ENCODE results near the gene CST9. TPM values are rescaled to one million over a fixed set of nuclear protein-coding genes. Genes with fewer than 3 reads are reported as not detected.

CST9 gene
- total and polyA plus RNA-seq, 2 of the 13 experiments (the other 11 are each of a cell fraction or from before 2014, with no cell fraction given): 0.07 TPM; not detected in 1

DNA sequence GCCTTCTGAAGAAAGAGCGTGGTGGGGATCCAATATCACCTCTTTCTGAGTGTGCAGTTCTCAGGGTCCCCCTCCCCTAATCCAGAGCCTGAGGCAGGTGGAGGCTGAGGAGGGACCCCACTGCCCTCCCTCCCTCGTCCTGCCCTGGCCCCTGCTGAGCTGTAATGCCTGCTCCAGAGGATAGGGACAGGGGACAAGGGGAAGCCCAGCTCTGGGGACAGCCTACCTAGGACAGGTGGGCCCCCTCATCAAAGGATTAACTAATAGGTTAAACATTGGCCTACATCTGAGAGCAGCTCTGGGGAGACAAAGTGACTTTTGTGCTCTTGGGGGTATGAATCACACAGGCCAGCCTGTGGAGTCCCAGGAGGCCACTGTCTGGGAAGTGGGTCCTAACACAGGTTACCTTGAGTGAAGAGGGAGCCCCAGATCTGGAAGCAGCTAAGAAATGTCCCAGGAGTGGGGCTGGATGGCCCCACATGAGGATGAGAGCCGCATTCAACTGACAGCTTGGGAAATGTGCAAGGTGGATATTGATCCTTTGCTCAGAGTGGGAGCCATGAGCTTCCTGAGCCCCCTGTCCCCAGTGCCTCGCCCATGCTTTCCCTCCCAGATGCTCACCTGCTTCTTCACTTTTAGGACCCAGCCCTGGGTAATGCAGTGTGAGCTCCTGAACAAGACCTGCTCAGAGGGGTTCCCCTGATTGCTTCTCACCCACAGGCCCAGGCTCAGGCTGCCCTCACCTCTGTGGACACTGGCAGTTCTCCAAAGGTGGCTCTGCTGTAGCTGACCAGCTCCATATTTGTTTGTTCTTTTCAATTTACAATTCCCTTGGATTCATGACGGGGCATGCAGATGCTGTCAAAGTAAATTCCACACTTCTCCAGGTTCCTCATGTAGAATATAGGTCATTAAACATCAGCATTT, 19.6 kb downstream of the CST9 start (continued):
- TF ChIP-seq JUNB (CRISPR knock-in tag; IDR thresholded peaks at IDR 0.05; ENCODE audit: borderline replicate concordance): peak; percentile 61; the same call in 1 of the 2 replicates
- no peak; the same call in 1 of the 2 replicates for TF ChIP-seq NFIC (IDR thresholded peaks at IDR 0.05; ENCODE audit: low read length)
- TF ChIP-seq ATF1 (CRISPR knock-in tag; IDR thresholded peaks at IDR 0.05): no peak
- no peak; the same call in 1 of the 2 replicates for TF ChIP-seq SP140L (CRISPR knock-in tag; IDR thresholded peaks at IDR 0.05; ENCODE audit: borderline replicate concordance)
- TF ChIP-seq U2AF2 (IDR thresholded peaks at IDR 0.05; ENCODE audit: low read depth, low read length): no peak
- TF ChIP-seq SIN3B (IDR thresholded peaks at IDR 0.05; ENCODE audit: low read length): no peak
- no peak; the same call in none of the 2 replicates for TF ChIP-seq CENPT (CRISPR knock-in tag; IDR thresholded peaks at IDR 0.05; ENCODE audit: low read depth)
- no peak; the same call in 1 of the 2 replicates for TF ChIP-seq SALL2 (CRISPR knock-in tag; IDR thresholded peaks at IDR 0.05)
- TF ChIP-seq TMF1 (CRISPR knock-in tag; IDR thresholded peaks at IDR 0.05; ENCODE audit: low read depth): peak; percentile 24; the same call in 1 of the 2 replicates
- TF ChIP-seq DMAP1 (CRISPR knock-in tag; IDR thresholded peaks at IDR 0.05): peak; percentile 58
- no peak for TF ChIP-seq PHB2 (IDR thresholded peaks at IDR 0.05; ENCODE audit: partially characterized antibody)
- peak; percentile 57 for TF ChIP-seq UBTF (CRISPR knock-in tag; IDR thresholded peaks at IDR 0.05)
- no peak for TF ChIP-seq USF2 (IDR thresholded peaks at IDR 0.05; ENCODE audit: low read depth, low read length)
- TF ChIP-seq USF2 (CRISPR knock-in tag; IDR thresholded peaks at IDR 0.05; ENCODE audit: borderline replicate concordance): no peak
- peak; percentile 44; the same call in 1 of the 2 replicates for TF ChIP-seq ZNF788 (CRISPR knock-in tag; IDR thresholded peaks at IDR 0.05; ENCODE audit: borderline replicate concordance)
- 0 out of 2 replicates have a peak, but pooled peaks have one; percentile 10 for TF ChIP-seq ZIK1 (CRISPR knock-in tag; IDR thresholded peaks at IDR 0.05; ENCODE audit: borderline replicate concordance, low read depth)
- no peak for TF ChIP-seq RBM39 (IDR thresholded peaks at IDR 0.05; ENCODE audit: low read depth, low read length, poor library complexity, severe bottlenecking)
- TF ChIP-seq ZNF510 (CRISPR knock-in tag; IDR thresholded peaks at IDR 0.05; ENCODE audit: low read depth): no peak
- no peak for TF ChIP-seq SOX6 (IDR thresholded peaks at IDR 0.05)
- TF ChIP-seq SOX6 (CRISPR knock-in tag; IDR thresholded peaks at IDR 0.05): peak; percentile 83
- no peak for TF ChIP-seq ZNF160 (CRISPR knock-in tag; IDR thresholded peaks at IDR 0.05)
- TF ChIP-seq ELF3 (CRISPR knock-in tag; IDR thresholded peaks at IDR 0.05): peak; percentile 71; the same call in 1 of the 2 replicates
- no peak for TF ChIP-seq KMT2A (CRISPR knock-in tag; IDR thresholded peaks at IDR 0.05)
- no peak; the same call in 1 of the 2 replicates for TF ChIP-seq PPARG (CRISPR knock-in tag; conservative IDR thresholded peaks at IDR 0.05)
- TF ChIP-seq HMG20A (CRISPR knock-in tag; IDR thresholded peaks at IDR 0.05; ENCODE audit: borderline replicate concordance): peak; percentile 73; the same call in 1 of the 2 replicates

Measured in HepG2 (cell line).